AG09319 (cell line): ENCODE results near the gene SARDH.

Experiments
- DNase-seq: peaks from one replicate; pipeline ENCODE4 v3.0.0-alpha.2; 2010; ENCODE audit warnings: low read depth; ENCODE audit errors: extremely low read depth
- TF ChIP-seq, protein P1 (sequence below): IDR thresholded peaks from 2 replicates; pipeline ENCODE4 v1.5.1; 2011; ENCODE audit warnings: low read depth, mild to moderate bottlenecking, inconsistent platforms, low read length, moderate library complexity

Gene SARDH

DNA sequence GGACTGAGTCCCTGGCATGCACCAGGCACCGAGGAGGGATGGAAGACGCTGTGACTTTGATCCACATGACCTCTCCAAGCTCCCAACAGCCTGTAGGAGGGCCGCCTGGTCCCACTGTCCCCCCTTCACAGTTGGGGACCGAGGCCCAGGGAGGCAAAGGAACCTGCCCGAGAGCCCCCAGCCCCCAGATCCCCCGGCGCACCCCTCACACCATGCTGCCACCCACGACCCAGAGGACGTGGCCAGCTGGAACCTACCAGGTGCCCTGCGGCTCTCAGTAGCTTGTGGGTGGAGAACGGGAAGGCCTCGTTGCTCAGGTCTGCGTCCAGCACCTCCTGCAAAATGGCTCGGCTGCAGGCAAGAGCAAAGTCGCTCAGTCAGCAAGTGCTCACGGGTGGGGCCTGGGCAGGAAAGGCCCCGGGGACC is 53.2 kb downstream of the SARDH start:
- no peak for DNase-seq
- TF ChIP-seq, protein P1, sequence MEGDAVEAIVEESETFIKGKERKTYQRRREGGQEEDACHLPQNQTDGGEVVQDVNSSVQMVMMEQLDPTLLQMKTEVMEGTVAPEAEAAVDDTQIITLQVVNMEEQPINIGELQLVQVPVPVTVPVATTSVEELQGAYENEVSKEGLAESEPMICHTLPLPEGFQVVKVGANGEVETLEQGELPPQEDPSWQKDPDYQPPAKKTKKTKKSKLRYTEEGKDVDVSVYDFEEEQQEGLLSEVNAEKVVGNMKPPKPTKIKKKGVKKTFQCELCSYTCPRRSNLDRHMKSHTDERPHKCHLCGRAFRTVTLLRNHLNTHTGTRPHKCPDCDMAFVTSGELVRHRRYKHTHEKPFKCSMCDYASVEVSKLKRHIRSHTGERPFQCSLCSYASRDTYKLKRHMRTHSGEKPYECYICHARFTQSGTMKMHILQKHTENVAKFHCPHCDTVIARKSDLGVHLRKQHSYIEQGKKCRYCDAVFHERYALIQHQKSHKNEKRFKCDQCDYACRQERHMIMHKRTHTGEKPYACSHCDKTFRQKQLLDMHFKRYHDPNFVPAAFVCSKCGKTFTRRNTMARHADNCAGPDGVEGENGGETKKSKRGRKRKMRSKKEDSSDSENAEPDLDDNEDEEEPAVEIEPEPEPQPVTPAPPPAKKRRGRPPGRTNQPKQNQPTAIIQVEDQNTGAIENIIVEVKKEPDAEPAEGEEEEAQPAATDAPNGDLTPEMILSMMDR, result no peak

DNA sequence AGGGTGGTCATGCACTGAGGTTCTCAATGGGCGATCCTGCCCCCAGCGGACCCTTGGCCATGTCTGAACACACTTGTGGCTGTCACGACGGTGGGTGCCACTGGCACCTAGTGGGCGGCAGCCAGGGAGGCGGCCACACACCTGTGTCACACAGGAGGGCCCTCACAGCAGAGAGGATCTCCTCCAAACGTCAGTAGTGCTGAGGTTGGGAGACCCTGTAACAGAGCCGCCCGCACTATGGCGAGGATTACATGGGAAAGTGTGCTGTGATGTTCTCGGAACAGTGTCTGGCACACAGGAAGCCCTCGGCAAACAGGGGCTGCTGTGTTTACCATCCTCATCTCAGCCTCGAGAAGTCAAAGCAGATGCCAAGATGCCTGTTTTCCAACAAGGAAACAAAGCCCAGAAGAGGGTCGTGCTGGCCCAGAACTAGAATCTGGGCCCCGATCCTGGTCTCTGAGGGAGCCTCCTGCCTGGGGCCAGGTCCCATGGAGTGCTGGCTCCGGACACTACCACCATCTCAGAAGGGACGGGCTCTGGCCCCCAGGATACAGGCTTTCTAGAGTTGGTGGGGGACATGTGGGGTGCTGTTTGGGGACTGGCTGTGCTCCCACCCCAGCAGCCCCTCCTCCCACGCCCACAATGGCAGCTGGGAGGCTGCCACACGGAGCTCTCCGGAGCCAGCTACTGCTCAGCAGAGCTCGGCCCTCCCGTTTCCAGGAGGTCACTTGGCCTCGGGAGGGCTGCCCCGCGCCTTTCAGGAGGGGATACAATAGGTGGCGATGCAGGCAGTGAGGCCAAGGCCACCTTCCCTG is 53.8 kb downstream of the SARDH start:
- DNase-seq, result no peak
- TF ChIP-seq, protein P1, result no peak

DNA sequence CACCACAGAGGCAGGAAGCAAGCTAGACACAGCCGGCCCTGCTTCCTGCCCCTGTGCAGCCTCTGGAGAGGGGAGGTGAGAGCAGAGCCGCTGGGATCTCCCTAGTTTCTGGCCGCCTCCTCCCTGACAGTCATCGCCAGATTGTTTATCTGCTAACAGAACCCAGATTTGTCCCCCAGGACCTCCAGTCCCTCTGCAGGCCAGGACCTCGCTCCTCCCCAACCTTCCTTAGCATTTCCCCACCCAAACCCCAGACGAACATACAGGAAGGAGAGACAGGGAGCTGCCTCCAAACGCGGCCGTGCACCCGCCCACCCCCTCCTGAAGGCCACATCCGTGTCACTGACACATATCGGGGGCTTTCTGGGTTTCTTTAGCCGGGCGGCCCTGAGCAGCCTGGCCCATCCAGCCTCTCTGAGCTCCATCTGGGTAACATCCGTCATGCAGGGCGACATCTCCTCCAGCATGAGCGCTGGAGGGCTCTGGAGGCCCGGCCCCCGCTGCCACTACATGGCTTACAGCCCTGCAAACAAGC is 54.5 kb downstream of the SARDH start:
- DNase-seq, result no peak
- TF ChIP-seq, protein P1, result no peak

DNA sequence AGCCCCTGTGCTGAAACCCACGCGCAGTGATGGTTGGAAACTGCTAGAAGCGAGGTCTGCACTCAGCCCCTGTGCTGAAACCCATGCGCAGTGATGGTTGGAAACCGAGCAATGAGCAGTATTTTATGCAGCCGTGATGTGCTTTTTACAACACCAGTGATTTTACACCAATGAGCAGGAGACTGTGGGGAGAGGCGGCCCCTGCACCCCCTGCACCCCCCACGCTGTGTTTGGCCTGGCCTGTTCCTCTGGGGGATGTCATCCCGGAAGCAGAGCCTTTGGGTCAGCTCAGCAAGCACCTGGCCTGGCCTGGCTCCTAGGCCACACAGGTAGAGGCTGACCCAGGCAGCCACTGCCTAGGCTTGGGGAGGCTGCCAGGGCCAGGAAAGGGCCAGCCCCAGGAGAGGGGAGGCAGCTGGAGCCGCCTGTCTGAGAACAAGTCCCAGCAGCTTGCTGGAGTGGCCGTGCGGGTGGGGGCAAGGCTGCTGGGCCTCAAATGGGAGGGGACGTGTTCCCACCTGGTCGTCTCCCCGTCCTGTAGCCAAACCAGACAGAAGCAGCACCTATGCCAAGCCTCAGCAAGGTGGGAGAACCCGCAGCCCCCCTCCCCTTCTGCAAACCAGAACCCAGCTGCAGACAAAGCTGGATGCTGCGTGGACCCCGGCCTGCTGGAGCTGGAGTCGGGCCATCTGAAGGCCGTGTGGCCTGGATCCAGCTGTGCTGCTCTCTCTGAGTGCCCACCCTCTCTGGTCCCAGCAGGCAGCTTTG is 55.1 kb downstream of the SARDH start:
- TF ChIP-seq, protein P1, result no peak
- DNase-seq, result no peak

DNA sequence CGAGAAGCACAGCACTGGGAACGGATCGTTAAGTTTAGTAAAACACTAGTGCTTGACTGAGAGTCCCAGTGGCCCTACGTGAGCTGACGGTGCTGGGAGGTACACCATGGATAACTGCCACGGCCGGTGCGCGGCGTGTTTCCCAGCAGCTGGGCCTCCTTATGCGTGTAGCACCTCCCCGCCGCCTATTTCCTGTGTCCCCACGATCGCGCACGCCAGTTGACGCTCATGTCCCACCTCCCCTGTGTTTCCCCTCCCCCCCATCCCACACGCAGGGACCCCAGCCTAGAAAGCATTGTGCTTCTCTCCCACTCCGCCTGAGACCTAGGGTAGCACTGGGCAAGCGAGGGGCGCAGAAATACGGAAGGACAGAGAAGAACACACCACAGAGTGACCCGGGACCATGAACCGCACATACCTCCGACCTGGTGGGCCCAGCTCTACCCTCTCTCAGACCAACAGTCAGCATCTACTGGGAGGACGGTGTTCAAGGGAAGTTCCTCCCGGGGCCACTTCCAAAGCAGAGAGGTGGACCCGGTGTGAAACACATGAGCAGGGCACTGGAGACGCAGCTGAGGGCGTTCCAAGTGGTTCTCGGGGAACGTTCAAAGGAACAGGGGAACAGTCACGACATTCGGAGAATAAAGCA is 56.4 kb downstream of the SARDH start:
- TF ChIP-seq, protein P1, result no peak
- no peak for DNase-seq

DNA sequence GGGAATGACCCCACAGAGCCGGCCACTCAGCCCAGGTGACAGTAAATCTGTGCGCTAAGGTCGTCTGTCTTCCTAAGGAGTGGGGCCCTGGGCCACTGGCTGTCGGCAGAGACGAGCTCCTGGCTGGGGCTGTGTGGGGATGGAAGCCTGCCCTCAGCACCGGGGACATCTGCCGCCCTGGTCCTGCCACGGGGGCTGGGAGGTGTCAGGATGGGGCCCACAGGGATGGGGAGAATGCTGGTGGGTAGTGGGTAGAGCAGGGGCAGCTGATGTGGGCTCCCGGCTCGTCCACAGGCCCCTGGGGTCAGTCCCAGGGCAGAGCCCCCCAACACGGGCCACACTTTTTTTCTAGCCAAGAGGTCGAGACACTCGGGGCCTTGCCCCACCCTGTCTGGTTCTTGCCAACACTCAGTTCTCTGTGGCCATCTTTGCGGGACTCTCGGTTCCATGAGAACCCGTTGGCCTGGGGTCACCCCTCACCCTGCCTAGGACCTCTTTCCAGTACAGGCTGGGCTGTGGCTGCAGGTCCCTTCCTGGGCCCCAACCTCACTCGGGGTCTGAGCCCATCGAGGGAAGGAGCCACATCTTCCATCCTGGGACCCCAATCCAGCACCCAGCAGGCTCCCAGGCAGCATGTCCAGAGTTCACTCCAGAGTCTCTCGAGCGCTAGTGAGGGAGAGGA is 57.0 kb downstream of the SARDH start:
- TF ChIP-seq, protein P1, result no peak

More for the DNA sequence above, 57.0 kb downstream of the SARDH start:
- no peak for DNase-seq
